Activated naive CD4-positive, alpha-beta T cell (primary cell): ENCODE data around the gene NEURL1.
A peak's percentile ranks its signal among the peaks of the same experiment; 100 is the strongest.

ENCODE experiments used
- DNase-seq, 4 experiments: peaks; one replicate each; lab custom pipeline; 2025; lab: John Stamatoyannopoulos, UW

NEURL1 gene

GRCh38 chr10:103584216-103585010, 90.9 kb downstream of the NEURL1 start:
- peak in 2 of 4 experiments; percentile 56 to 74 for DNase-seq

- DNase-seq = no peak
Measured at GRCh38 chr10:103585011-103585405, 91.5 kb downstream of the NEURL1 start.

- no peak for DNase-seq
Measured at GRCh38 chr10:103587073-103587472, 93.6 kb downstream of the NEURL1 start.

GRCh38 chr10:103589074-103589630, 95.6 kb downstream of the NEURL1 start:
- DNase-seq = no peak

- no peak for DNase-seq
Measured at GRCh38 chr10:103590060-103590459, 96.6 kb downstream of the NEURL1 start.

GRCh38 chr10:103590744-103591291, 97.3 kb downstream of the NEURL1 start:
- DNase-seq = no peak

- peak in 1 of 4 experiments; percentile 18 for DNase-seq
Measured at GRCh38 chr10:103592186-103593021, 98.9 kb downstream of the NEURL1 start.

GRCh38 chr10:103593022-103593570, 99.6 kb downstream of the NEURL1 start:
- no peak for DNase-seq

GRCh38 chr10:103595933-103596726, 102.6 kb downstream of the NEURL1 start:
- DNase-seq = no peak

GRCh38 chr10:103597003-103597402, 103.5 kb downstream of the NEURL1 start:
- DNase-seq = no peak

GRCh38 chr10:103598654-103599115, 105.2 kb downstream of the NEURL1 start:
- DNase-seq = no peak

- no peak for DNase-seq
Measured at GRCh38 chr10:103599211-103599610, 105.7 kb downstream of the NEURL1 start.

- no peak for DNase-seq
Measured at GRCh38 chr10:103599907-103600306, 106.4 kb downstream of the NEURL1 start.

- no peak for DNase-seq
Measured at GRCh38 chr10:103600325-103600724, 106.8 kb downstream of the NEURL1 start.

- DNase-seq = no peak
Measured at GRCh38 chr10:103600956-103601569, 107.6 kb downstream of the NEURL1 start.

- DNase-seq = no peak
Measured at GRCh38 chr10:103602028-103602851, 108.7 kb downstream of the NEURL1 start.

GRCh38 chr10:103602852-103603155, 109.3 kb downstream of the NEURL1 start:
- DNase-seq = no peak

GRCh38 chr10:103603382-103603781, 109.9 kb downstream of the NEURL1 start:
- no peak for DNase-seq

GRCh38 chr10:103605359-103606096, 112.0 kb downstream of the NEURL1 start:
- peak in 2 of 4 experiments; percentile 8 to 16 for DNase-seq
